Neural crest cell (in vitro differentiated cells): ENCODE data around the gene ATOSA. TPM values are rescaled to one million over a fixed set of nuclear protein-coding genes. Genes with fewer than 3 reads are reported as not detected.

Experiments
- DNase-seq: peaks from one replicate; pipeline ENCODE4 v3.0.0; 2021; ENCODE audit warnings: low read depth, mixed read lengths, low spot score
- H3K27ac Mint-ChIP-seq: one replicate; pipeline ENCODE4 v1.8.0; 2021; ENCODE audit warnings: mild to moderate bottlenecking, mixed read lengths; ENCODE audit not compliant: unreplicated experiment
- H3K27me3 Mint-ChIP-seq: 2 replicates; pipeline ENCODE4 v1.8.0; 2021; ENCODE audit warnings: low read depth, mild to moderate bottlenecking, mixed read lengths
- H3K36me3 Mint-ChIP-seq: 2 replicates; pipeline ENCODE4 v1.8.0; 2021; ENCODE audit warnings: low read depth, mild to moderate bottlenecking, mixed read lengths
- H3K4me1 Mint-ChIP-seq: 2 replicates; pipeline ENCODE4 v1.8.0; 2021; ENCODE audit warnings: mixed read lengths
- H3K4me3 Mint-ChIP-seq: one replicate; pipeline ENCODE4 v1.8.0; 2021; ENCODE audit warnings: mild to moderate bottlenecking, mixed read lengths
- H3K9me3 Mint-ChIP-seq: 2 replicates; pipeline ENCODE4 v1.8.0; 2021; ENCODE audit warnings: mixed read lengths
- CTCF ChIP-seq: fragments of 200-600 bp; sonication (generic); conservative IDR thresholded peaks from 2 replicates; pipeline ENCODE4 v1.5.0; 2021; ENCODE audit warnings: antibody characterized with exemption, mild to moderate bottlenecking
- total RNA-seq: library from RNA; stranded (reverse); gene quantifications from 2 replicates; pipeline ENCODE4 v1.2.1, GENCODE V29; 2021

Gene ATOSA
- total RNA-seq, 1 donor from 2014 or later = 15.8 TPM

- H3K9me3 Mint-ChIP-seq = no peaks in the 10 kb centered on the region
- no peak overlapping the region for H3K27ac Mint-ChIP-seq
- peaks cover 6% of the 10 kb centered on the region for H3K4me1 Mint-ChIP-seq
Measured at GRCh38 chr15:52672661-52673060, 6.5 kb downstream of the ATOSA start.

GRCh38 chr15:52670087-52670486 is 9.1 kb downstream of the ATOSA start:
- DNase-seq = no peak
- TF ChIP-seq CTCF = no peak
- Mint-ChIP-seq H3K27ac (no peak overlapping the region), H3K36me3 (peaks cover 2% of the 10 kb centered on the region), H3K9me3 (no peaks in the 10 kb centered on the region), H3K27me3 (no peaks in the 10 kb centered on the region), H3K4me1 (no peaks in the 10 kb centered on the region), H3K4me3 (no peak overlapping the region)

More at GRCh38 chr15:52672661-52673060, 6.5 kb downstream of the ATOSA start:
- TF ChIP-seq CTCF = no peak
- no peak for DNase-seq
- H3K27me3 Mint-ChIP-seq = no peaks in the 10 kb centered on the region
- no peak overlapping the region for H3K4me3 Mint-ChIP-seq
- H3K36me3 Mint-ChIP-seq = peaks cover under 1% of the 10 kb centered on the region

- H3K4me1 Mint-ChIP-seq = no peaks in the 10 kb centered on the region
- DNase-seq = no peak
- TF ChIP-seq CTCF = no peak
- peaks cover 2% of the 10 kb centered on the region for H3K36me3 Mint-ChIP-seq
- no peak overlapping the region for H3K4me3 Mint-ChIP-seq
- no peaks in the 10 kb centered on the region for H3K9me3 Mint-ChIP-seq
- H3K27ac Mint-ChIP-seq = no peak overlapping the region
- no peaks in the 10 kb centered on the region for H3K27me3 Mint-ChIP-seq
Measured at GRCh38 chr15:52668133-52668532, 11.1 kb downstream of the ATOSA start.

- no peak overlapping the region for H3K4me3 Mint-ChIP-seq
- no peak for TF ChIP-seq CTCF
- DNase-seq = no peak
Measured at GRCh38 chr15:52667597-52667996, 11.6 kb downstream of the ATOSA start.

GRCh38 chr15:52663536-52664294 is 15.5 kb downstream of the ATOSA start:
- no peak for TF ChIP-seq CTCF

More at GRCh38 chr15:52667597-52667996, 11.6 kb downstream of the ATOSA start:
- no peaks in the 10 kb centered on the region for H3K27me3 Mint-ChIP-seq
- H3K36me3 Mint-ChIP-seq = peaks cover 2% of the 10 kb centered on the region
- no peak overlapping the region for H3K27ac Mint-ChIP-seq
- no peaks in the 10 kb centered on the region for H3K9me3 Mint-ChIP-seq
- H3K4me1 Mint-ChIP-seq = no peaks in the 10 kb centered on the region

More at GRCh38 chr15:52663536-52664294, 15.5 kb downstream of the ATOSA start:
- H3K27me3 Mint-ChIP-seq = no peaks in the 10 kb centered on the region
- peaks cover 2% of the 10 kb centered on the region for H3K36me3 Mint-ChIP-seq
- no peak for DNase-seq
- no peak overlapping the region for H3K27ac Mint-ChIP-seq
- no peaks in the 10 kb centered on the region for H3K4me1 Mint-ChIP-seq
- H3K9me3 Mint-ChIP-seq = no peaks in the 10 kb centered on the region
- no peak overlapping the region for H3K4me3 Mint-ChIP-seq
